GM20000 (cell line): ENCODE data around the gene ZBTB7A.

Source experiments
- DNase-seq: peaks from one replicate; pipeline ENCODE4 v3.0.0; 2012; ENCODE audit warnings: low spot score
- CTCF ChIP-seq: IDR thresholded peaks from 2 replicates; pipeline ENCODE4 v1.5.1; 2012; ENCODE audit warnings: mild to moderate bottlenecking, control low read depth; ENCODE audit errors: extremely low read depth, missing control alignments

The ZBTB7A gene

GRCh38 chr19:4062419-4063368, 4.0 kb downstream of the ZBTB7A start:
- DNase-seq, result no peak
- TF ChIP-seq CTCF, result no peak

GRCh38 chr19:4061683-4062418, 4.8 kb downstream of the ZBTB7A start:
- no peak for TF ChIP-seq CTCF
- no peak for DNase-seq

- DNase-seq, result no peak
- no peak for TF ChIP-seq CTCF
These were observed 5.5 kb downstream of the ZBTB7A start for GRCh38 chr19:4061178-4061682.

- no peak for DNase-seq
- TF ChIP-seq CTCF, result no peak
These were observed 6.0 kb downstream of the ZBTB7A start for GRCh38 chr19:4060621-4061177.

GRCh38 chr19:4059891-4060620, 6.6 kb downstream of the ZBTB7A start:
- TF ChIP-seq CTCF, result no peak
- DNase-seq, result no peak

- DNase-seq, result no peak
- no peak for TF ChIP-seq CTCF
These were observed 7.2 kb downstream of the ZBTB7A start for GRCh38 chr19:4059453-4059871.
